ELF-1 (cell line): ENCODE measurements around the gene AMER2.

Experiments used
- DNase-seq: peaks from one replicate; pipeline ENCODE4 v3.0.0-alpha.2; 2016; ENCODE audit warnings: low read depth, low spot score

AMER2 gene, protein sequence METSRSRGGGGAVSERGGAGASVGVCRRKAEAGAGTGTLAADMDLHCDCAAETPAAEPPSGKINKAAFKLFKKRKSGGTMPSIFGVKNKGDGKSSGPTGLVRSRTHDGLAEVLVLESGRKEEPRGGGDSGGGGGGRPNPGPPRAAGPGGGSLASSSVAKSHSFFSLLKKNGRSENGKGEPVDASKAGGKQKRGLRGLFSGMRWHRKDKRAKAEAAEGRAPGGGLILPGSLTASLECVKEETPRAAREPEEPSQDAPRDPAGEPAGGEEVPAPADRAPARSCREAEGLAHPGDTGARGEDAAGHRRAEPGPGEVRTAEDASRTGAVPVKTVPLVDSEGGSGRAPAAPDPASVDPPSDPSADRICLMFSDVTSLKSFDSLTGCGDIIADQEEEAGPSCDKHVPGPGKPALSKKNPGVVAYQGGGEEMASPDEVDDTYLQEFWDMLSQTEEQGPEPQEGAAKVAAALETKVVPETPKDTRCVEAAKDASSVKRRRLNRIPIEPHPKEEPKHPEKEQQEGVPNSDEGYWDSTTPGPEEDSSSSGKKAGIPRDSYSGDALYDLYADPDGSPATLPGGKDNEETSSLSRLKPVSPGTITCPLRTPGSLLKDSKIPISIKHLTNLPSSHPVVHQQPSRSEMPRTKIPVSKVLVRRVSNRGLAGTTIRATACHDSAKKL

DNA sequence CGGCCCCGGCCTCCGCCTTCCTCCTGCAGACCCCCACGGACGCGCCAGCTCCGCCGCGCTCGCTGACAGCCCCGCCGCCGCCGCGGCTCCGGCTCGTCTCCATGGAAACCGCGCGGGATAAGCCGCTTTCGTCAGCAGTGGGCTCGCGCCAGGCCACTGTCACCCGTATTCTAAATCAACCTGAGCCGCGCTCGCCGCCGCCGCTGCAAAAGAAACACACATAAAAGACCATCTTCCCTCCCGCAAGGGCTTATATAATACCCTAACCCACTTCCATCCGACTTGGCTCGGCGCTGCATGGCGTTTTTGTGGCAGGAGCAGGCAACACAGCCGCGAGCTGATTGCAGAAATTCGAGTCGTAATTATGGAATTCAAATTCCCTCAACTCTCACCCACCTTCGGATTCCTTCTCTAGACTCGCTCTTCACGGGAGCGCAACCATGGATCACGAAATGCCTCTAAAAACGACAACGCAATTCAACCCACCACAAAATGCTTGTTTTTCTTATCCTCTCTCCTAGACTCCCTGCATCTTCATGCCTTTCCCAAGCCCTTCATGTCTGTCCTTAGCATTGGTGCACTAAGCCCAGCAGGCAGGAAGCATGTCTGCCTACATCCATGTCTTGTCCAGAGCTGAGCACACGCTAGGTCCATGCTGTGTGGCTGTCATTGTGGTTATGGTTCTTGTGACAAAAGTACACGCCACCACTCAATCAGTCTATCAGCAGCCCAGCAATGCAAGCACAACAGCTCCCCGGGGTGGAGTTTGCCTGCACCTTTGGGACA is at the start of gene AMER2:
Gene AMER2, minus strand, starts transcription at position 772 of the 786 bp plus-strand sequence. Its CDS starts 669 bp downstream, at position 103.
- DNase-seq, result peak; percentile 53

DNA sequence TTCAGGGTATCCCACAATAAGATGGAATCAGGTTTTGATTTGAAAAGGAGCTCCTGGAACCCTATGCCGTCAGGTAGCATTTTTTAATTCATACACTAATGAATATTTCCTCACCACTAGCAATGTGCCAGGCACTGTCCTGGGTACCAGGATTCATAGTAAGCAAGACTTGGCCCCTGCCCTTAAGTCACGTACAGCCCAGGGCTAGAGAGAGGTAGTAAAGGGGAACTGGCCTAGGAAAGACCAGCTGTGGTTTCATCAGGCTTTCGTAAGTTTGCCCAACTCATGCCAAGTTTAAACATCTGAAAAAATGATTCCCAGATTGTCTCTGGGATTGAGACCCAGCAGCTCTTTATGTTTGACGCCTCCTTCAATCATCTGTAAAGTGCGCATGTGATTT is 45.9 kb upstream of the AMER2 start:
- no peak for DNase-seq

DNA sequence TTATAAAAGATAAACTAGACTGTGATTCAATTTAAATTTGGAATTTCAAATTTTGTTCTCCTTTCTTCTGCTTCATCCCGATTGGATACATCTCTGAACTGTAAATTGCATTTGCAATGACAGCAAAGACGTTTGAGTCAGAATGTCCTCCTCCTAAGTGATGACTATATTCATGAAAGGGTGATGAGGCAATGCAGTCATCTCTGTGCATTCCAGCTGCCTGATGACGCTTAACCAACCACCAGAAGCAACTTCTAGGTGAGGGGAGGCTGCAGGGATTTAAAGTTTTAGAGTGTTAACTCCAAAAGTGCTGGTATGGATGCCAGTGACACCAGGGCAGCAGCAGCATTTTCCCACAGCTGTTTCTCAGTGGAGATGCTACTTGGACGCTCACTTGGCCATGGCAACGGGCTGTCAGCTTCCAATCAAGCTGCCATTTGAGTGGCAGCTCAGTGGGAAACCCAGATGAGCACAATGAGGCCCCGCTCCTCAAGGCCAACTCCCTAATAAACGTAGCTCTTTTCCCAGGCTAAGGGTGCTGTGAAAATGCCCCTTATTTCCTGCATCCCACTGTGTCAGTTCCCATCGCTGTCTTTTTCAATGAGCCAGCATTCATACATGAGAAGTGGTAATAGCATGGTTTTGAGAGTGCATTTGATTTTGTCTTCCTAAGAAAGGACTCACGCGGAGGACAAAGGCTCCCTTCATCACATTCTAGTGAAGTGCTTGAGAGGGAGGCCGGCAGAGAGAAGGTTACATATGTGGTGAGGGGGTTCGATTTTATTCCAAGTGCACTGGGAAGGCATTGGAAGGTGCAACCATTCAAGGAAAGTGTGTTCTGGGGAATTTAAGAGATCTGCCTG is 45.2 kb upstream of the AMER2 start:
- DNase-seq, result no peak

DNA sequence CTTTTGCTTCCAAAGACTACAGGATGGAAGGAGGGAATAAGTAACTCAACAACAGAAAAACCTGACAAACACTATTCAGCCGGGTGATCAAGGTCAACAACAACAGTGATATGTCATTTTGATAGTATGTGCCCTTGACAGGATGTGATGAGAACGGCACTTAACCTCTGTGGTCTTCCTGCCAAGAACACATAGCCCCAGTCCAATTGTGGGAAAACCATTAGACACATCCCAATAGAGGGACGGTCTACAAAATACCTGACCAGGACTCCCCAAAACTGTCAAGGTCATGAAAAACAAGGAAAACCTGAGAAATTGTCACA is 43.1 kb upstream of the AMER2 start:
- DNase-seq, result no peak

DNA sequence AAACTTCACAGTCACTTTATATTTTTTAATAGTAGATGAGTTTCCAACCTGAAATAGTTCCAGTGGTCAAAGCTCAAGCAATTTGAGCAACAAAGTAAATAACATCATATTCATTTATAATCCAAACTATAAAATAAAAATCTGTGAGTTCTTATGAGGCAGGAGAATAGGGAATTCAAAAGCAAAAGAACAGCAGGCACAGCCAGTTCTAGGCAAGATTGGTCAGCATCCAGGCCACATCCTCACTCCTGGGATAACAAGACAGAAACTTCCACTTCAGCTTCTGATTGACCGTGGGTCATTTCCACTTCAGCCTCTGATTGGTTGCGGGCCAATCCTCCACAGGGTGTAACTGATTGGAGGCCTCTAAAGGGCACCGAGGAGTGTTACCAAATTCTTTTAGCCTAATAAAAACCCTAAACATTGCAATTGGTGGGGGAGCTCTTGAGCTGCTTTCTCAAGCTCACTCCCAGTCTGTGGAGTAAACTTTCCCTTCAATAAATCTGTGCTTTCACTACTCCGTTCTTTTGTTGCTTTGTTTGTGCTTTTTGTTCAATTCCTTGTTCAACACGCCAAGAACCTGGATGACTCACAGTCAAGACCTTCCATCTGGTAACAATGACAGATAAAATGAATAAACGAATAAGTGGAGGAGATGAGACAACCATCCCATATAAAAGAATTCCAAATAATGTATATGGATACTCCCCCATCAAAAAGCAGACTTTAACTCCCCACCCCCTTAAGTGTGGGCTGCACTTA is 42.6 kb upstream of the AMER2 start:
- peak; percentile 21 for DNase-seq

DNA sequence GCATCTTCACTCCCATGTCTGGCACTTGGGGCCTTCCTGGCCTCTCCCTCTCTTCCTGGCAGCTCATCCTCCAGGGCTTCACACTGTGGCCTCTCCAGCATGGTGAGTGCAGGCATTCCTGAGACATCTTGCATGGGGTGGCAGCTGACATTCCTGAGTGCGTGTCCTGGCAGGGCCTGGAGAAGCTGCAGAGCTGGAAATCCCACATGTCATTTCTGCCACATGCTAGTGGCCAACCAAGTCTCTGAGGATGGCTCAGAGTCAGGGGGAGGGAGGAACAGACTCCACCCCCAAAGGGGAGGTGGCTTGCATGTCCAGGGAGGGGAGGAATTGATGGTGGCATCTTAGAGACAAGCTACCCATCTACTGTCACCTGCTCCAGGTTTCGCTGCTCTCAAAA is 41.6 kb upstream of the AMER2 start:
- DNase-seq, result peak; percentile 66

DNA sequence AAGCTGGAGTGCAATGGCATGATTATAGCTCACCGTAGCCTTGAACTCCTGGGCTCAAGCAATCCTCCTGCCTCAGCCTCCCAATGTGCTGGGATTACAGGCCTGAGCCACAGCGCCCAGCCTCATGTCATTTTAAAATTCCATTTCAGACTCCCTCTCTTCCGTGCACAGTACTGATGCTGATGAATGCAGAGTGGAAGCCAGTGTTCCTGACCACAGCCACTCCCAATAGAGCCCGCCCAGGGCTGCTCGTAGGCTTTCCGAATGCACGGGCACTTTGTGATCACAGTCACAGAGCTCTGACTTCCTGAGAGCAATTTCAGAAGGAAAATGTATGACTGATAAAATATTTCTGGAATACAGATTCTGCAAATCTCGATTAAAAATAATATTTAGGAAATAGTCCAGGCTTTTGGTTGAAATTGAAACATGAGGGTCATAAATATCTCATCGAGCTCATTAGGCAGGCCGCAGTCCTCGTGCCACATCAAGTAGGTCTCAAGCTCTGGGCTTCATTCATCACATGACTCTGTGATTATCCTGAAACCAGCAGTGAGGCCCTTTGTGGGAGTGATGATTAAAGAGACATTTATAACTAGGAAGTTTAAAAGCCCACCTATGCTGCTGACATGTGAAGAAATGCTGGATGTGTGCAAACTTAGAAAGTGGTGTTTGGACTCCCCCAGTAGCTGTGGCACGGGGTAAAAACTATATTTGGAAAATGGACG is 38.9 kb upstream of the AMER2 start:
- no peak for DNase-seq

DNA sequence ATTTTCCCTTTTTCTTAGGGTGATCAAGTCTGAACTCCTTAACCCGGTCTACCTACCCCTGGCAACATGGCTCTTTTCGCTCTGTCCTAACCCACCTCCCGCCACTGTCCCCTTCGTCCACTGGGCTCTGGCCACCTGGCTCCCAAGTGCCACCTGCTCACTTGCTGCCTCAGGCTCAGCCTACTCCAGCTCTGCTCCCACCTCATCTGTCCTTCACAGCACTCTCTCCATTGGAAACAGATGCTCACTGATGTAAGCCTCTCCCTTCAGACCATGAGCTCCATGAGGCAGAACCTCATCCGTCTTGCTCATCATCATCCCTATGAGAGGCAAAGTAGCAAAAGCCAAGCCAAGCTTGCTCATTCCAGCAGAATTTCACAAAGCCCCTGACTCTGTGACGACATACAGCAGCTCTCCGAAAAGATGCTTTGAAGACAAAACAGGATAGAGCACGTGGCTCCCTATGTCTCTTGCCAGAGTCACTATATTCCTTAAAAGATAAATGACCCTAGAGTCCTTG is 35.3 kb upstream of the AMER2 start:
- no peak for DNase-seq

DNA sequence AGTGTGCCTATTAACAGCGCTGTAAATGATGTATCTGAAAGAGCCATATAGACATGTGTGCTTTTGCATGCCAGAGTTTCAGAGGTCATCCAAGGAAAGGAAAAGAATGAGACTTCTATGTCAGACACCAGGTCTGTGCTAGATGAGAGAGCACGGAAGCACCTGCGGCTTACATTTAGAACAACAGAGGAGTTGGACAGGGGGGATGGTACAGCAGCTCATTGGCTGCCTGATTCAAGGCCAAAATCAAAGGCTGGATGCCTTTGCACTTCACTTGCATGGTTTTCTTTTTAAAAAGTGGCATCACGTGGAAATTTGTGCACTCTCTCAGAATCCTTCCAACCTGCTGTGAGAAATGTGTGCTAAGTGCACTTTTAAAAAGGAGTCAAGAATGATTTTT is 32.8 kb upstream of the AMER2 start:
- no peak for DNase-seq

DNA sequence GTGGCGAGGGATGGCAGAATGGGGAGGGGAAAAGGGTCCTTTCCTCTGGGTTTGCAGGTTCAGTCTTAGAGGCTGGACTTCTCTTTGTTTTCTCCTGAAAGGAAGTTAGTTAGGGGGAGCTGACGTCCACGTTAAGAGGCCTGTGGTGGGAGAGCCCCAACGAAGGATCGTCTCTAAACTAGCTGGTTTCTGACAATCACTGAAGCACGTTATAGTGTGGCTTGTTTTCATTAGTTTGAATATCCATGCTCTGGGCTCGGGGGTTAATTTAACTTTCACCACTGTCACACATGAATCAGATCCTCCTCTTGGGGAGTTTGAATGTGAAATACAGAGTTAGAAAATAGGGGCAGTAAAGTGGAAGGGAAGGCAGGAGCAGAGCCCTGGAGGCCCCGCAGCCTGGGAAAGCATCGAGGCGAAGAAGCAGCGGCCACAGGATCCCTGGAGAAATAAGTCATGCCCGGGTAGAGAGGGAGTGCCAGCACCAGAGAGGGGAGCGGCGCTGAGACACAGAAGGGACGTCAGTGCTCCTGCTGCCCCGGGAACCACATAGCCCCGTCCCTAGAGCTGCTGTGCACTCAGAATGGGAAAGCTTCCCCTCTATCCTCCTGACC is 31.1 kb upstream of the AMER2 start:
- no peak for DNase-seq

DNA sequence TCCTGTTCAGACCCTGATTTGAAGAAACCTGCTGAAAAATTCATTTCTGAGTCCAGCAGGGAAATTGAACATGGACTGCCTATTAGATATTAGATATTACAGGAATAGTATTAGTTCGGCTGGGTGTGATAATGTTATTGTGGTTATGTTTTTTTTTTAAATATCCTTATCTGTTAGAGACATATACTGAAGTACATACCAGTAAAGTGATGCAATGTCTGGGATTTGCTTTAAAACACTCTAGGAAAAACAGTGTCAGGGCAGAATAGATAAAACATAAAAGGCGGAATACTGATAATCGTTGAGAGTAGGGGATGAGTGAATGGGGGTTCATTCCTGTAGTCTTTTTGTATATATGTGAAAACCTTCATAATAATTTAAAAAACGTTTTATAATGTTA is 28.7 kb upstream of the AMER2 start:
- DNase-seq, result no peak

DNA sequence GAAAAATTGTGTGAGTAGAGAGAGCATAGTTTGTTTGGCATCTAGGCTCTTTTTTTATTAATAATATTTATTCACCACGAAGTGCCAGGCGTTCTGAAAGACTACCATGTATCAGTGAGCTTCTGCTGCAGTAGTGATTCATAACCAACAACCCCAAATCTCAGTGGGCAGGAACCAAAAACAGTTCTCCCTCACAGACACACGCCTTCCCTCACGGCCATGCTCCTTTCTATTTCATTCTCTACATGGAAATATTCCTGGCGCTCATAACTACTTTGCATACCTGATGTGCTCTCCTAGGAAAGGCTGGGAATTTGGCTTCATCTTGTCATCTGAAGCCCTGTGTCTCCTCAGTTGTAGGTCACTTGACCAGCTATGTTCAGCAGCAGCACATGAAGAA is 26.6 kb upstream of the AMER2 start:
- DNase-seq, result no peak

DNA sequence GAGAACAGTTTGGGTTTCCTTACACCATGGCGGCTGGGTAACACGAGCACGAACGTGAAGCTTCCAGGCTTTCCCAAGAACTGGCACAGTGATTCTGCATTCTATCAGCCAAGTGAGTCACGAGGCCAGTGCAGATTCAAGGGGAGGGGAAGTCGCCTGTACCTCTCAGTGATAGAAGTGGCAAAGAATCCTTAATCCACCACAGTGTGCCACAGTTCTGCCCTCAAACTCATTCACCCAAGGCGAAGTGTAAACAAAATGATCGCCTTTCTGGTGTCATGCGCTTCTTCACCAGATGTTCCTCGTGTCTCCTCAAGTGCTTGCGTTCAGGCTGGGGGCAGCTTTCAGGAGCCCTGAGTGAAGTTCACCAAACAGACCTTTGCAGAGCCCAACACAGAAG is 24.9 kb upstream of the AMER2 start:
- no peak for DNase-seq

DNA sequence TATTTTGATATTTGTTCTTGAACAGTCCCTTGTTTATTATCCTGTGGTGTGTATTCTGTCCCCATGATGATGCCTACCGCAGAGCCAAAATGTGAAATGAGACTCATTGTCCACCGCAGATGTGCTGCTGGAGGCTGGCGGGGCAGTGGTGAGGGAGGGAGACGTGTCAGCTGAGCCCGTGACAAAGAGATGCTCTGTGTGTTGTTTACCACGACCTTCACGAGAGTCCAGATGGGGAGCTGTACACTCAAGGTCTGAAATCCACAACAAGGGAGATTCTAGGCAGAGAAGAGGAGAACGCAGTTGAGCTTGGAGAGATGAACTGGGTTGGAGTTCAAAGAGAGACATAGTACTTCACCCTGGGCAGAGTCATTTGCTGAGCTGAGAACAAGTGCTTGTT is 20.8 kb upstream of the AMER2 start:
- no peak for DNase-seq

DNA sequence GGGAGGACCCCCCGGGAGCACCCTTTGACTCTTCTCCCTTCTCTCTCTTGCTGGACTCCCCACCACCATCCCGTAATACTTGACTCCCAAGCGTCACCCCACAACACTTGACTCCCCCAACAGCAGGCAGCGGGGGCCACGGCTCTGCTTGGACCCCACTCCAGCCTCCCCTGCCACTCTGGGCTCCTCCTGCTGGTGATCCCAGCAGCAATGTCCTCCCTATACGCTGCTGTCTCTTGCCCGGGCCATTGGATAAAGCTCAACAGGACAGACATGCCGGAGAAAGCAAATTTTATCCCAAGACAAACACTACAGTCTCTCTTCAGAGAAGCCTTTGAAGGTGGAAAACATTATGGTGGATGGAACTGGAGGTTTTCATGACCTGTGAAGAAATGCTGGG is 20.4 kb upstream of the AMER2 start:
- no peak for DNase-seq

DNA sequence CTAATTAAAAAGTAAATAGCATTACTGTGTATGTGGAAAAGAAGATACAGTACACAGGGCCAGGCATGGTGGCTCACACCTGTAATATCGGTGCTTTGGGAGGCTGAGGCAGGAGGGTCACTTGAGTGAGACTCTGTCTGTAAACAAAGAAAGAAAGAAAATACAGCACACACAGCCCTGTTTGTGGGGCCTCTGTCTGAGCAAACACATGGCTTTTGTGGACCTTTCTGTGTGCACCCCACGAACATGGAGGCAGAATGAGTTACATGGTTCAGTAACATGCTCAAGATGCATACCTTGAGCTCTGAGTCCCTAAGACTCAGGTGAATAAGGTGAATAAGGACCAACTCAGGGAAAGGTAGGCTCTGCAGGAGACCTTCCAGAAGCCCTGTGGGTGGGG is 20.0 kb upstream of the AMER2 start:
- no peak for DNase-seq

DNA sequence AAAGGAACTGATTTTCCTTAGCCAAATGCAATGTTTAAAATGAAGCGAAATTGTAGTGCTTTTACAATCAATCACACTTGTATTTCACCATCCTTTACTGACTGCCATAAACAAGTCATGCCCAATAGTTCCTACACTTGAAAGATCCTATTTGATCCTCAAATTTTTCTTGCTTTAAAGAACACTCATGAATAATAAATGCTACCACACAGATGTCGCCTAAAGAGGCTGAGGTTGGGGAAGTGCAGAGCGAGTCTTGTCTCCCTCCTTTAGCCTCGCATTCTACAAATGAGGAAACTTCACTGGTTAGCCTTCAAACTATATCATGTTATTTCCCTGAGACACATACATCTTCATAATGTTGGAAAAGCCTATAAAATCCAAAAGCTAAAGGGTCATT is 18.7 kb upstream of the AMER2 start:
- DNase-seq, result no peak

DNA sequence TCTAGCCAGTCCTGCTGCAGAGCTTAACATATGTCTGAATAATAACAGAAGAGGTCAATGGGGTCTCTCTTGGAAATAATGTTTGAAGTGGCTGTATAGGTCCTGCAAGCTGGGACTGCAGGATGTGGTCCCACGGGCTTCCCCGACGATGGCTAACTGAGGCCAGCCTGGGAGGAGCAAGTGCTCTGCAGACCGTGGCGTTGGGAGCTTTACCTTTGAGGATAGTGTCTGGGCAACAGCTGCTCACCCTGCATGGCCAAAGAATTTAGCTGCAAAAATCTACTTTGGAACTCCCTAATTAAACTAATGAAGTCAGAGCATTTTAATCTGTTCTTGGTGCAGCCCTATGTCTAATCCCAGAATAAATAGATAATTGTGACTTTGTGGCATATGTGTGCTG is 18.2 kb upstream of the AMER2 start:
- DNase-seq, result no peak

DNA sequence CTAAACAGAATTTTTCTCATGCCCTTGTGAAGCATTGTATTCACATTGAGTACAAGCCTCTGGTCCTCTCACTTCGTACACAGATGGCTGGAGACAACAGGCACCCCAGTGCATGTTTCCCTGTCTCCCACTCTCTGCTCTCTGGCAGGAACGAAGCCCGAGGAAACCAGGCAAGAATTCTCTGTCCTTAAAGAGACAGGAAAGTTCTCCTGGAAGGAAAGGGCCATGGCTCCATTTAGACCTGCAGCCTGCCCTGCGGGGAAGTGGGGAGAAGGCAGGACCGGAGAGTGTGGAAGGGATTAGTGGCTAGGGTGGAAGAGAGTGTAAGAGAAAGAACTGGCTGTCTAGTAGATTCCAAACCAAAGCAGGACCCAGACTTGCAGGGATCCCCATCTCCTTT is 15.5 kb upstream of the AMER2 start:
- DNase-seq, result no peak

DNA sequence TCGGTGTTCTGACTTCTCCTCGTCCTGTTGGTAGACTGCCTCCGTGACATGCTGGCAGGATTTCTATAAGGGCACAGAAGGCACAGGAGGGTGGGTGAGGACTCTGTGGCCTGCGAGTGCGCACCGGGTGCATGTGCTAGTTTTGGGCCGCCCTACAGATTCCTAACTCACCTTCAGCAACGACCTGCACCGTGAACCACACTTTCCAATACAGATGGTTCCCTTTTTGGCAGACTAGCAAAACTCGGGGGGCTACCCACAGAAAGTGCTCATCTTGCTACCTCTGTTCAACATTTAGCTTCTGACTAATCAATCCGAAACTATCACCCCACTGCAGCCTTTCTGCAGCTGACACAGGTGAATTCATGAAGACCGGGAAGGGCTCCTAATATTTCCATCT is 14.1 kb upstream of the AMER2 start:
- no peak for DNase-seq
